Measurements from ENCODE around the gene SLC13A1.

- TF ChIP-seq CTCF (IDR thresholded peaks at IDR 0.05) (no peak), POLR2A (IDR thresholded peaks at IDR 0.05) (no peak)
These were observed 67.8 kb downstream of the SLC13A1 start for GRCh38 chr7:123131961-123132360.

All from adrenal gland (tissue), 5 donors.